H1 (cell line): ENCODE results near the gene LIPF. TPM values are rescaled to one million over a fixed set of nuclear protein-coding genes. Genes with fewer than 3 reads are reported as not detected.
"Not testable (repeated sequence)": the region's sequence is repeated elsewhere in the genome, so short reads cannot be mapped to it uniquely, and the experiment has no call there.

ENCODE experiments used
- CTCF ChIA-PET: fragments of 300-600 bp; sonication (Branson Sonifier 250); formaldehyde crosslinking; loops from one replicate; lab custom pipeline; 2021; ENCODE audit not compliant: partially characterized antibody; lab: Charles Lee
- POLR2A ChIA-PET: fragments of 300-600 bp; sonication (Branson Sonifier 250); formaldehyde crosslinking; loops from one replicate; lab custom pipeline; 2021; ENCODE audit warnings: inconsistent platforms; ENCODE audit not compliant: partially characterized antibody; lab: Charles Lee
- DNase-seq, 2 experiments: peaks; one replicate each; pipeline versions ENCODE4 v3.0.0 to v3.0.0-alpha.2; 2010 to 2022; ENCODE audit warnings: low spot score in 2 of 2, low read depth in 1 of 2, mixed read lengths in 1 of 2
- FAIRE-seq: peaks from 2 replicates; lab custom pipeline; 2011; peaks lifted over from hg19 to GRCh38; lab: Jason Lieb, UNC
- H2AFZ ChIP-seq: 2 replicates; pipeline ENCODE4 v1.8.1; 2012; ENCODE audit warnings: low read length, inconsistent platforms
- H2AK5ac ChIP-seq: 2 replicates; pipeline ENCODE4 v1.6.1; 2013; ENCODE audit warnings: low read depth, low read length
- H2BK120ac ChIP-seq: replicated peaks from 2 replicates; pipeline ENCODE3; 2013; ENCODE audit warnings: low read depth, low read length, inconsistent platforms
- H2BK12ac ChIP-seq: 2 replicates; pipeline ENCODE4 v1.6.1; 2013; ENCODE audit warnings: low read depth, low read length
- H2BK15ac ChIP-seq: 2 replicates; pipeline ENCODE4 v1.6.1; 2013; ENCODE audit warnings: low read length
- H2BK20ac ChIP-seq: 2 replicates; pipeline ENCODE4 v1.6.1; 2013; ENCODE audit warnings: low read length
- H2BK5ac ChIP-seq: 2 replicates; pipeline ENCODE4 v1.6.1; 2013; ENCODE audit warnings: low read depth, low read length
- H3K14ac ChIP-seq: 2 replicates; pipeline ENCODE4 v1.6.1; 2013; ENCODE audit warnings: inconsistent platforms; ENCODE audit not compliant: insufficient read length
- H3K18ac ChIP-seq: 2 replicates; pipeline ENCODE4 v1.6.1; 2013; ENCODE audit warnings: low read length; ENCODE audit errors: extremely low read depth
- H3K23ac ChIP-seq: 2 replicates; pipeline ENCODE4 v1.6.1; 2013; ENCODE audit warnings: inconsistent platforms; ENCODE audit not compliant: insufficient read length
- H3K23me2 ChIP-seq: 2 replicates; pipeline ENCODE4 v1.6.1; 2013; ENCODE audit warnings: low read depth, low read length
- H3K27ac ChIP-seq: 2 replicates; pipeline ENCODE4 v1.6.1; 2011; ENCODE audit warnings: low read depth, low read length, inconsistent platforms
- H3K27me3 ChIP-seq, 4 experiments: replicated peaks in 1 of 4; 1 replicate in 1 of 4; 2 replicates in 3 of 4; pipeline versions ENCODE4 v1.6.1 to v1.8.1; 2011 to 2013; ENCODE audit warnings: low read length in 3 of 4, mild to moderate bottlenecking in 3 of 4, inconsistent platforms in 2 of 4, mixed read lengths in 2 of 4, moderate library complexity in 1 of 4; ENCODE audit not compliant: control insufficient read depth in 3 of 4, insufficient read depth in 3 of 4; ENCODE audit errors: extremely low read depth in 1 of 4
- H3K36me3 ChIP-seq, 4 experiments: 2 replicates each; pipeline versions ENCODE4 v1.6.1 to v1.8.1; 2011 to 2013; ENCODE audit warnings: mild to moderate bottlenecking in 4 of 4, low read length in 3 of 4, moderate library complexity in 2 of 4, control low read depth in 1 of 4, inconsistent platforms in 1 of 4; ENCODE audit not compliant: insufficient read depth in 4 of 4, control insufficient read depth in 2 of 4
- H3K4ac ChIP-seq: replicated peaks from 2 replicates; pipeline ENCODE3; 2013; ENCODE audit warnings: low read length, low read depth, mixed read lengths, inconsistent platforms; ENCODE audit not compliant: insufficient read length
- H3K4me1 ChIP-seq, 4 experiments: replicated peaks in 1 of 4; 1 replicate in 1 of 4; 2 replicates in 3 of 4; pipeline versions ENCODE4 v1.6.1 to v1.8.1; 2011 to 2013; ENCODE audit warnings: low read length in 3 of 4, inconsistent platforms in 2 of 4, mixed read lengths in 1 of 4; ENCODE audit not compliant: insufficient read depth in 4 of 4, control insufficient read depth in 3 of 4
- H3K4me2 ChIP-seq, 2 experiments: 2 replicates each; pipeline versions ENCODE4 v1.6.1 to v1.8.1; 2011 to 2013; ENCODE audit warnings: low read depth in 2 of 2, low read length in 2 of 2, control low read depth in 1 of 2, inconsistent platforms in 1 of 2, mild to moderate bottlenecking in 1 of 2; ENCODE audit not compliant: insufficient read depth in 1 of 2
- H3K4me3 ChIP-seq, 4 experiments: fragments of 200-600, 300-600 bp in 1 of 4; sonication (generic), shearing (Covaris generic), sonication (Bioruptor Twin) in 1 of 4; 2 replicates each; pipeline versions ENCODE4 v1.5.1 to v1.8.1; 2011 to 2016; ENCODE audit warnings: low read length in 4 of 4, low read depth in 3 of 4, control low read depth in 2 of 4, inconsistent platforms in 2 of 4, mild to moderate bottlenecking in 2 of 4, mixed read lengths in 1 of 4, moderate library complexity in 1 of 4; ENCODE audit not compliant: insufficient read depth in 2 of 4; ENCODE audit errors: extremely low read depth in 1 of 4
- H3K56ac ChIP-seq: replicated peaks from 2 replicates; pipeline ENCODE3; 2013; ENCODE audit warnings: low read depth, mild to moderate bottlenecking, mixed read lengths, low read length, inconsistent platforms; ENCODE audit not compliant: insufficient read length
- H3K79me1 ChIP-seq: 2 replicates; pipeline ENCODE4 v1.6.1; 2013; ENCODE audit warnings: low read depth, low read length, control low read depth
- H3K79me2 ChIP-seq, 2 experiments: 2 replicates each; pipeline versions ENCODE4 v1.6.1 to v1.8.1; 2012 to 2013; ENCODE audit warnings: low read length in 2 of 2, mild to moderate bottlenecking in 2 of 2, inconsistent platforms in 1 of 2; ENCODE audit not compliant: insufficient read depth in 2 of 2, control insufficient read depth in 1 of 2
- H3K9ac ChIP-seq, 4 experiments: replicated peaks in 1 of 4; 1 replicate in 1 of 4; 2 replicates in 3 of 4; pipeline versions ENCODE4 v1.6.1 to v1.8.1; 2011 to 2013; ENCODE audit warnings: low read depth in 3 of 4, low read length in 3 of 4, control low read depth in 2 of 4, mild to moderate bottlenecking in 2 of 4, moderate library complexity in 2 of 4, inconsistent platforms in 1 of 4; ENCODE audit errors: extremely low read depth in 1 of 4
- H3K9me3 ChIP-seq, 2 experiments: 2 replicates each; pipeline versions ENCODE4 v1.6.1 to v1.8.1; 2012 to 2013; ENCODE audit warnings: mild to moderate bottlenecking in 2 of 2, moderate library complexity in 2 of 2, control low read depth in 1 of 2, inconsistent platforms in 1 of 2, low read depth in 1 of 2, low read length in 1 of 2, mixed read lengths in 1 of 2; ENCODE audit not compliant: insufficient read depth in 2 of 2
- H4K20me1 ChIP-seq, 2 experiments: replicated peaks in 1 of 2; 2 replicates each; pipeline versions ENCODE3 to v1.8.1; 2011 to 2013; ENCODE audit warnings: inconsistent platforms in 2 of 2, low read length in 2 of 2, mild to moderate bottlenecking in 1 of 2; ENCODE audit not compliant: insufficient read depth in 2 of 2, control insufficient read depth in 1 of 2
- H4K5ac ChIP-seq: 2 replicates; pipeline ENCODE4 v1.6.1; 2013; ENCODE audit warnings: low read length, low read depth, mixed read lengths, inconsistent platforms; ENCODE audit not compliant: insufficient read length
- H4K8ac ChIP-seq: 2 replicates; pipeline ENCODE4 v1.8.0; 2013; ENCODE audit warnings: mild to moderate bottlenecking, moderate library complexity, low read length, inconsistent platforms; ENCODE audit not compliant: insufficient read depth; ENCODE audit errors: extremely low read depth
- H4K91ac ChIP-seq: replicated peaks from 2 replicates; pipeline ENCODE3; 2013; ENCODE audit warnings: low read length, mixed read lengths, inconsistent platforms; ENCODE audit not compliant: insufficient read length
- WGBS, 2 experiments: shearing (Covaris generic) in 1 of 2; methylation state at CpG; one replicate each; pipeline versions ENCODE4 v1.1.6 to v1.1.7; 2013 to 2015; ENCODE audit warnings: low lambda C conversion rate in 2 of 2, mixed read lengths in 2 of 2, inconsistent platforms in 1 of 2, low coverage in 1 of 2, missing lambda C conversion rate in 1 of 2; ENCODE audit not compliant: insufficient replicate concordance in 2 of 2, insufficient coverage in 1 of 2, insufficient read length in 1 of 2; ENCODE audit errors: extremely low coverage in 1 of 2, missing lambda C conversion rate in 1 of 2; 5-methylcytosine and 5-hydroxymethylcytosine counted together
- polyA plus RNA-seq, 7 experiments: library from polyadenylated mRNA; depleted of rRNA in 3 of 7; stranded (reverse) in 5 of 7; unstranded in 2 of 7; fragments of >200 nt in 5 of 7; fragments of 200-250 nt in 2 of 7; gene quantifications; 1 replicate in 5 of 7; 2 replicates in 1 of 7; 4 replicates in 1 of 7; pipeline versions ENCODE4 v1.2.1 to v1.2.3, GENCODE V29; 2011 to 2013; ENCODE audit warnings: missing spikeins in 2 of 7, mixed read lengths in 2 of 7
- total RNA-seq: library from RNA; stranded (reverse); fragmentation: NEBNext Ultra II Directional; extraction: Animal tissue kit (Norgen Biotek cat#: 25700); gene quantifications from 2 replicates; pipeline ENCODE4 v1.2.1, GENCODE V29; 2021

Gene LIPF
- total and polyA plus RNA-seq, 2 of the 8 experiments (the other 6 are each of a cell fraction or from before 2014, with no cell fraction given), result not detected

DNA sequence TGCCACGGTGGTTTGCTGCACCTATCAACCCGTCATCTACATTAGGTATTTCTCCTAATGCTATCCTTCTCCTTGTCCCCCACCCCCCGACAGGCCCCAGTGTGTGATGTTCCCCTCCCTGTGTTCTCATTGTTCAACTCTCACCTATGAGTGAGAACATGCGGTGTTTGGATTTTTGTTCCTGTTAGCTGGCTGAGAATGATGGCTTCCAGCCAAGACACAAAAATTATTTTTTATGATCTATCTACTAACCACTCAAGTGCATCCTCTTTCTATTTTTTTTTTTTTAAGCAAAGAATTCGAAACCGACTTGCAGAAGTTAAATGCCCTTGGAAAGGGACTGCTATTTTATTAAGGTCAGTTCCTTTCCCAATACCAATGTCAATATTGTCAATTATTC lies 45.1 kb downstream of the LIPF start:
- H3K9ac ChIP-seq, H3K79me1 ChIP-seq, POLR2A ChIA-PET, H3K23me2 ChIP-seq, H2BK15ac ChIP-seq, H3K14ac ChIP-seq, FAIRE-seq, H4K8ac ChIP-seq, CTCF ChIA-PET, H2BK20ac ChIP-seq, H3K36me3 ChIP-seq, H3K4me3 ChIP-seq, H2BK120ac ChIP-seq, H3K56ac ChIP-seq, H3K4me1 ChIP-seq, H3K23ac ChIP-seq, H4K5ac ChIP-seq, H4K20me1 ChIP-seq, H2AK5ac ChIP-seq, DNase-seq, H2BK12ac ChIP-seq, H3K9me3 ChIP-seq, H3K18ac ChIP-seq, H3K27ac ChIP-seq, H4K91ac ChIP-seq, H2AFZ ChIP-seq, H2BK5ac ChIP-seq, H3K4ac ChIP-seq, H3K79me2 ChIP-seq: not testable (repeated sequence)
- Histone ChIP-seq H3K27me3 (peaks cover 13 to 28% (median 24%) of the 10 kb centered on the region in 4 experiments; a peak in 6 of 7 replicates), H3K4me2 (peak overlapping the region in 1 of 2 experiments; percentile 26; a peak in 1 of 4 replicates)
- 50% methylated on average over 6 of the region's 6 CpGs; no CpG with 5 or more reads in 1 of the 2 experiments for WGBS, 2 experiments
